Stimulated activated CD8-positive, alpha-beta memory T cell treated with anti-CD3 and anti-CD28 coated beads, Interleukin-7, amount 100 ng/mL, for 1 hour (primary cell): Measurements from ENCODE around the gene MAGI1.
"Not testable (repeated sequence)": the region's sequence is repeated elsewhere in the genome, so short reads cannot be mapped to it uniquely, and the experiment has no call there.

ENCODE experiments used
- DNase-seq, 2 donors: peaks; one replicate each; pipeline ENCODE4 v3.0.0-alpha.2; 2020; ENCODE audit warnings: low read depth in 2 of 2

Gene MAGI1

DNA sequence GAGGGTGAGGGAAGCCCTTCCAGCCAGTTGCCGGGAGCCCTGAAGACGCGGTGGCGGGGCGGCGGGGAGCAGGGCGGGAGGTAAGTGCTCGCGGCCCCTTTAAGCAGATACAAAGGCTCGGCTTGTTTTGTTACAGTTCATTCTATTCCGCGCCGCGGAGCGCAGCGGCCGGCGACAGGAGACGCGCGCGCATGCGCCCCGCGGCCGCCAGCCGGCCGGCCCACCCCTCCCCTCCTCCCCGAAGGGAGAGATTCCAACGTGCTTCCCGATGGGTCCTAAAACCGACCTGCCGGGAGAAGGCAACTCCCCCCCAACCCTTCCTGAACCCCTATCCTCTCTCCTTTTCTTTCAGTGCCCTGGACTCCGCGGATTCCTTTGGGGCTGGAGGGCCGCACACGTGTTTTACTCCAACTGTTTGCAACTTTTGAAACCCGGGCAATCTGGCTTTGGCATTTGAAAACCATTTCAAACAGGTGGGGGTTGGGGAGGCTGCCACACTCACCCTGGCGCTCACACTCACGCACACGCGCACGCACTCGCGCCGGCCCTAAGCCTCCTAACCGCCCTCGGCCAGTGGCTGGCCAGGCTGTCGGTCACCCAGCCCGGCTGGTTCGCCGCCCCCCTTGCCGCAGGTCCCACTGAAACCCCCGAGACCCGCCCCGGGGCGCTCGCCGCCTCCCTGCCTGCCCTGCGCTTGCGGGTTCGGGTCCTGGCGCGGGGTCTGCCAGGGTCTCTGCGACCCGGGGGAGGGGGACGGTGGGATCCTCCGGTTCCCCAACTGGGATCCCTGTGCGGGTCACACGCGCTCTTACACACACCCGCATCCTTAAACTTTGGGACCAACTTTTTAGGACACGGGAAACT, at the start of gene MAGI1:
MAGI1 (minus strand) TSS at position 193 of the 864 bp plus-strand sequence. CDS start 610 bp downstream, outside the sequence.
- DNase-seq, result no peak

DNA sequence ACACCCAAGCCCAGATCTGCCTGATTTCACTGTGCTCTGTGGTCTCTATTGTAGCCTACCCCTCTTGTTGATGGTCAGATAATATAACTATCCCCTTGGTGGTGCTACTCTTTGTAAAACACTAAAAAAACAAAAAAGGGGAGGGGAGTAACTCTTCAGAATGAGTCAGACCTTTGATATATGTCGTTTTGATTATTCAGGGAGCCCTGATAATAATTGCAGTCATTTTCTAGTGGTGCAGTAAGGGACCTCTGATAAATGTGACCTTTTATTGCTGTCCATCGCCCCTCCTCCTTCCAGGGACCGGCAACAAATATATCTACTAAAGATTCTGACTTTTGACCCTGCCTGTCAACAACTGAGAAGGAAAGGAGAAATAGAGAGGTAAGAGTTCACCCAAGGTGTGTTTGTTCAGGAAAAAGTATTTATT, 45.1 kb upstream of the MAGI1 start:
- no peak for DNase-seq

DNA sequence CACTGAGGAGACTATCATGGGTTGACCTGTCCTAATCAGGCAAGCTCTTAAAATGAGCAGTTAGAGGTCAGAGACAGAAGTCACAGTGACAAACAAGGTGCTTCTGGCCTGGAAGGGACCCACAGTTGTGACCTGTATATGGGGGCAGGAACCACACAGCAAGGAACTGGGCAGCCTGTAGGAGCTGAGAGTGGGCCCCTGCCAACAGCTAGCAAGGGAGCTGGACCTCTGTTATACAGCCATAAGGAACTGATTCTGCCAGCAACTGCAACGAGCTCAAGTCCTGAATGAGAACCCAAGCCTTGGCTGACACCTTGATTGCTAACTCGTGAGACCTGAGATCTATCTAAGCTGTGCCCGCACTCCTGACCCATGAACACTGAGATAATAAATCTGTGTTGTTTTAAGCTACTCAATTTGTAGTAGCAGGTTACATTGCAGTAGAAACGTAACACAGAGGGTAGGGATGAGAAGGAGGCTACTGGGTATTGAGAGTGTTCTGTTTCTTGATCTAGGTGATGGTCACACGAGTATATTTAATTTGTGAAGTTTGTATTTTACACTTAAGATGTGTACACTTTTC, 44.5 kb upstream of the MAGI1 start:
- DNase-seq, result no peak

DNA sequence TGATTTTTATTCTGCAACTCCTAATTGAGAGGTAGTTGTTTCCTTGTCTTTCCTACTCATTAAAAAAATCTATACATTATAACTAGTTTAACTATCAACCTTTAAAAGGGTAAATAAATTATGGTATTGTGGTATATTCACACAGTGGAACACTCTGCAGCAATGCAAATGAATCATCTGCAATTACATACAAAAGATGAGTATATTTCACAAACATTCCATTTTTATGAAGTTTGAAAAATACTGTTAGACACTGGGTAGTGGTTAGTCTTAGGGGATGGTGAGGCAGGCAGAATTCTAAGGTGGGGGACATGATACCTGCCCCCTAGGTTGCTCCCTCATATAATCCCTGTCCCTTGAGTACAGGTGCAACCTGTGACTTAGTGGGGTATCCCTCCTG, 44.0 kb upstream of the MAGI1 start:
- DNase-seq, result no peak

DNA sequence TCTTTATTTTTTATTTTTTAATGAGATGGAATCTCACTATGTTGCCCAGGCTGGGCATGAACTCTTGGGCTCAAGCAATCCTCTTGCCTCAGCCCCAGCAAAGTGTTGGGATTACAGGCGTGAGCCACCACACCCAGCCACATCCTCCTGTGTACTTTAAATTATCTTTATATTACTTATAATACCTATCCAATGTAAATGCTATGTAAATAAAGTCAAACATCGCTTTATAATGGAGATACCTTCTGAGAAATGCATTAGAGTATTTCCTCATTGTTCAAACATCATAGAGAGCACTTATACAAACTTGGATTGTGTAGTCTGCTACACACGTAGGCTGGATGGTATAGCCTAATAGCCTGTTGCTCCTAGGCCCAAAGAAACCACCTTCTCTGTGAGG, 41.4 kb upstream of the MAGI1 start:
- no peak for DNase-seq

DNA sequence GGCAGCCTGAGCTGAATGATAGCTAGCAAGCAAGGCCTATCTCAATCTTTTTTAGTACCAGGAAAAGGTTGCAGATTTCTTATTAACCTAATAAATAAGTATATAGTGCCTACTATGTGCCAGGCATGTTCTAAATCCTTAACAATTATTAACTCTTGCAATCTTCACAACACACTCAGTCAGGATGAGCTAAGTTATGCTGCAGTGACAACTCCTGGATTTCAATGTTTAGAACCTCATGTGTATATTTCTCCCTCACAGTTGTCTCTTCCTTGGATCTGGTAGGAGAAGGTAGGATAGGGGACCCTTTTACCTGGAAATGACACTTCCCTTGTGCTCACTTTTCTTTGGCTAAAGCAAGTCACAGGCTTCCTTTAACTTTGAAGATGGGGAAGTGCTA, 39.3 kb upstream of the MAGI1 start:
- no peak for DNase-seq

DNA sequence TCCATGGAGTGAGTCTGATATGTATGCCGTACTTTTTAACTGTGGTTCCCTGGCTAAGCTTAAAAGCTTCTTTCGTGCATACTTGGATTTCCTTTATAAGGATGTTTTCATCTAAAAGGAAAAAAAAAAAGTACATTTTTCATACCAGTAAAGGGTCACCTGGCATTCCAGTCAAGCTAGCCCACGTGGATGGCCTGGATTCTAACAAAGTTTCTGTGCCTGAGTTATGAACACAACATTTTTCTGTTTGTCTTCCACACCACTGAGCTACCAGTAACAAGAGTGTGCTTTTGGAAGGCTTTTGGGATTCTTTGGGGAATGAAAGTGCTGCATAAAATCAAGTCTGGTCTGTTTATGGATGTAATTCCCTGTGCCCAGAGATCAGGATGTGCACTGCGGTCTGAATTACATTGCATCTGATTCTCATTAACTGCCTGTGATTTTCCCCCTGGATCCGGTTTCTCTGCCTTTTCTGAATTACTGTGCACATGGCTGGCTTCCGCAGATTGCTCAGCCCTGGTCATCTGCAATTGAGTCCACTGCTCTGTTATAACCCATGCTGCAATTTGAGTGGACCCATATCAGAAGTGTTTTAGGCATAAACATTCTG, 38.2 kb upstream of the MAGI1 start:
- DNase-seq, result no peak

DNA sequence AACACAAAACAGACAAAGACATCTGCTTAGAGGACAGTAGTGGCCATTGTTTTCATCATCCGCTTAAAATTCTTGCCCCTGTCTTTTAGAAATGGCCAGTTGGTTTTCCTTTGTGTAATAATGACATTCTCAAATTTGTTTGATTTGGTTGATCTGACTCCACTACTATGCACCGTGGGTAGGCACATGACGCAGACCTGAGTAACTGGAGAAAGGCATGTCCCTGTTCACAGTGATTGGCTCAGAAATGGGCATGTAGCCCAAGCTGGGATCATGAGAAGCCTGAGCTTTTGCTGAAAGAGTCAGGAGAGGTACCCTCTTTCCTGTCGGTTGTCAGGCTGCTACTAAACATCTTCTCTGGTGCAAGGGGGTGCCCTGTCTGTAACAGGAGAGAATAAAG, 36.6 kb upstream of the MAGI1 start:
- no peak for DNase-seq

DNA sequence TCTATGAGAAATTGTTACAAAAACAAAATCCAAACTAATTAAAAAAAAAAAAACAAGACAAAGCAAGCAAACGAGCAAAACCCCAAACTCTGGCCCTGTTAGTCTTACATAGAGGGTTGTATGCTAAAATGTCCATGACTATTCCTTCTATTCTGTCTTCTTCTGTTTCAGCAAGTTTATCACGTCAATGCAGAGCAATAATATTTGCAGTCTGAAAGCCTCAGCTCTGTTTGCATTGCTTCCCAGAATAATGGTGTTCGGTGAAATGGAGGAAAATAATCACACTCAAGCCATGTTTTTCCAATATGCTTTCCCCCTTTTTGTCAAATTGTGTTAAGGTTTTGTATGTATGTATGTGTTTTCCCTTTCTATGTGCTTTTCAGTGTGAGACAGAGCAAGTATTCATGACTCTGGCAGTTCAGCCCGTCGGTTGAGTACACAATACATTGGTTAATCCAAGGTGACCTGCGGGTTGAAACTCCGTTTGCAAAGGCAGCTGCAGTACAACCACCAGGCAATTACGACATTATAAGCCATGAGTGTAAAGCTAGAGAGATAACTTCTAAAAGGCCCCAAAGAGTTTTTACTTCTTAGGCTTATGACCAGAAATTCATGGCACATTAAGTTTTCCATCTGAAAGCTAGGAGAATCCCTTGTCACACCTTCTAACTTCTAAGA, 34.9 kb upstream of the MAGI1 start:
- DNase-seq, result no peak

DNA sequence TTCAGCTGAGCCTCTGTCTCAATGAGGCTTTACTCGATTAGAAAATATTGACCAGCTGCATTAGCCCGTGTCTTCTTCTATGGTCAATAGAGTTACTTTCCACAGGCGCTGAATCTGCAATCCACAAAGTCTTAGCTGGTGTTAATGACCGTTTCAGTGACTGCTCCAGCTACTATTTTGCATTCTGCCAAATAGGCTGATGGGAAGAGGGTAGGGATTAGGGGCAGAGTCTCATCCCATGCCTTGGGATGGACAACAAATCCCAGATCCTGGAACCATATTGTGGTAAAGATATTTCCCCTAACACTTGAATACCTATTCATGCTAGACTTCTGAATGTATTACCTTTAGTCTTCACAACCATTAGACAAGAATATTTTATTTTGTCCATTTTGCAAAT, 29.5 kb upstream of the MAGI1 start:
- no peak for DNase-seq

DNA sequence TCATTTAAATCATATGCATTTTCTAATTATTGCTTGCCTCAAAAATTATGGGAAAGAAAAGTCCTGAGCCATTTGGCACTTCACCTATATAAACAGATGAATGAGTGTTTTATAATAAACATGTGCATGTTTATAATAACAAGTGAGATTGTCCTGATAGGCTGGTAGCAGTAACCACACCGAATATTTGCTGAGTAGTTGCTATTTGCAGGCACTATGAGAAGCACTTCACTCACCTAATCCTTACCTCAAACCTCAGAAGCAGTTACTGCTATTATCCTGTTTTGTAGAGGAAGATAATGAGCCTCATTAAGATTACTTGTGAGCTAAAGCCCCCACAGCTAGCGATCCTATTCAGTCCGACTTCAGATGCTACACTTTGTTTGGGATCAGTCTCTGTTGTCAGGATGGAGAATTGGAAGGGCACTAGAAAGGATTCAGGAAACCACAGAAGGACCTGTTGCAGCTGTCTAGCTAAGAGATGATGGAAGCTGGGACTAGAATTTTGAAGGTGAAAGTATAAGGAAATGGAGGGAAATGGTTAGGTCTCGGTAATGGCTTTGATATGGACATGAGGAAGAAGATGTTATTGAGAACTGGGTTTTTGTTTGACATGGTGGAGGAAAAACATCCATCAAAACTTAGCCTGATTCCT, 28.4 kb upstream of the MAGI1 start:
- no peak for DNase-seq

DNA sequence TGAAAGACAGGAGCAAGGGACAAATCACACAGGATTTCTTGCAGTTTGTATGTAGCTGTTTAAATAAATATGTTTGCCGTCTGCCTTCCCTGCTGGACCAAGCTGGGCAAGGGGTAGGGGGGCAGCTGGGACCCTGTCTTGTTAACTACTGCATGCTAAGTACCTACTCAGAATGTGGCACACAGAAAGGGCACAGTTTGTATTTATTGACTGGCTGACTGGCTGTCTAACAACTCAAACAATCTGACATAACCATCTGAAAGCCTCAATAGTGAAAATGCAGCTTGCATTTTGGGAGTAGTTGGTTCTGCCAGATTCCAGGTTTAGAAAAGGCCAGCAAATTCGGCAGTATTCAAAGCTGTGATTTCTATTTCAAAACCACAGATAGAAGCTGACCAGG, 16.6 kb upstream of the MAGI1 start:
- no peak for DNase-seq

DNA sequence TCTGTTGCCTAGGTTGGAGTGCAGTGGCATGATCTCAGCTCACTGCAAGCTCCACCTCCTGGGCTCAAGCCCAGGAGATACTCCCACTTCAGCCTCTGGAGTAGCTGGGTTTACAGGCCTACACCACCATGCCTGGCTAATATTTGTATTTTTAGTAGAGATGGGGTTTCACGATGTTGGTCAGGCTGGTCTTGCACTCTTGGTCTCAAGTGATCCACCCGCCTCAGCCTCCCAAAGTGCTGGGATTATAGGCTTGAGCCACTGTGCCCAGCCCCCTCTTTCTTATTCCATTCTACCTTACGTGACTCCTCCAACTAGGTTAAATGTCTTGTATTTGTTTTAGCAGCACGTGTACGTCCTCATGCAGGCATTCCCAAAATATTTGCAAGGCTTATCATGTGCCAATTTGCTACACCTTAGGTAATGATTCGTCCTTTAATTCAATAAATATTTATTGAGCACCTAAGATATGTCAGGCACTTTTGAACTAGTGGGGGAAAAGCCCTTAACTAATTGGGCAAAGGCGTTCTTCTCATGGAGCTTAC, 14.9 kb upstream of the MAGI1 start:
- DNase-seq, result no peak

DNA sequence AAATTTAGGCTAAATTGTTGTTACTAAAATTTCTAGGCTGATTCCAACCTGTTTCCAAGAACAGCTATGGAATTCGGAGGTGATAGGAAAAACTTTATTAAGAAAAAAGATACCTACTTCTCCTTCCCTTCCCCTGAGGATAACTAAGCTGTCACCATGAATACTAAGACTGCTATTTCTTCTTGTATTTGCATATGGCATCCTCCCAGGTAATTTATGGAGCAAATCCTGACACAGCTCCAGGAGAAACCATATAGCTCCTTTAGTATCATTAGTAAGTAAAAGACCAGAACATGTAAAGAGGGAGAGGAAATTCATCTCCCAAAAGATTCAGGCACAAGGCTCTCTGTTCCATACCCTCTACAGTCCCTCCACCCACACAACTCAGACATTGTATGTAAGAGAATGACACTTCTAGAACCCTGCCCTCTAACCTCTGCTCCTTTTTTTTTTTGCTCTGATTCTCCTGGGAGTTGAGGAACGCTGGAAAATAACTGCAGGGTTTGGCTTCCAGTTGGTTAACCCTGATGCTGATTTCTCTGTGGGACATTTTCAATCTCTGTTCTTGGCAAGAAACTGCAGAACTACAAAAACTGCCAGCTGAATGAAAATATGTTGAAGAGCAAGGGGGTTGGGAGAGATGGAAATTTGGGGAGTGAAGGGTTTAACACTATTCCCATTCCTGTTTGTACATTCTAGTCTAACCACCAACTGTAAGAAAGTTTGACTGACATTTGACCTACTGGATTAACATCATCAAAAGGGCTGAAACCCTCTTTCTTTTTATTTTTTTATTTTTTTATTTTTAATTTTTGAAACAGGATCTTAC, 14.2 kb upstream of the MAGI1 start:
- DNase-seq, result no peak

DNA sequence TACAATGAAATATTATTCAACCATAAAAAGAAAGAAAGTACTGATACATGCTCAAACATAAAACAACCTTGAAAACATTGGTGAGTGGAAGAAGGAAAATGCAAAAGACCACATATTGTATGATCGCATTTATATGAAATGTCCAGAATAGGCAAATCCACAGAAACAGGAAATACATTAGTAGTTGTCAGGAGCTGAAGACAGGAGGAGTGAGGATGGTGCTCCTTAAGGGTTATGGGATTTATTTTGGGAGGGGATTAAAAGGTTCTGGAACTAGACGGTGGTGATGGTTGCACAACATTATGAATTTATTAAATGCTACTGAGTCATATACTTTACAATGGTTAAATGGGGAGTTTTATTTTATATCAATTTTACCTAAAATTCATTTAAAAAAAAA, 12.1 kb upstream of the MAGI1 start:
- no peak for DNase-seq

DNA sequence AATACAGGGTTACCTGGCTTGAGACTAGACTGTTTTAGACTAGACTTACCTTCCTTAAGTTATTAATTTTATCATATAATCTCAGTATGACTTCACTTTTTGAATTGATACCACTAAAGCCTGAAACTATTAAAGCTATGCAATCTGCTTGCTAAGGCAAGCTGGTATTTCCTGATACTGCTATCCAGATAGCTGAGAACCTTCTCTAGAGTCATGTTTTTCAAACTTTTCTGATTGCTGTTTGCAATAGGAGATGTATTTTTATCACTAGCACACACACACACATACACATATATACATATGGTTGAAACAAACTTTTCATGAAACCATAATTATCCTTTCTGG, 9.3 kb upstream of the MAGI1 start:
- DNase-seq, result no peak

DNA sequence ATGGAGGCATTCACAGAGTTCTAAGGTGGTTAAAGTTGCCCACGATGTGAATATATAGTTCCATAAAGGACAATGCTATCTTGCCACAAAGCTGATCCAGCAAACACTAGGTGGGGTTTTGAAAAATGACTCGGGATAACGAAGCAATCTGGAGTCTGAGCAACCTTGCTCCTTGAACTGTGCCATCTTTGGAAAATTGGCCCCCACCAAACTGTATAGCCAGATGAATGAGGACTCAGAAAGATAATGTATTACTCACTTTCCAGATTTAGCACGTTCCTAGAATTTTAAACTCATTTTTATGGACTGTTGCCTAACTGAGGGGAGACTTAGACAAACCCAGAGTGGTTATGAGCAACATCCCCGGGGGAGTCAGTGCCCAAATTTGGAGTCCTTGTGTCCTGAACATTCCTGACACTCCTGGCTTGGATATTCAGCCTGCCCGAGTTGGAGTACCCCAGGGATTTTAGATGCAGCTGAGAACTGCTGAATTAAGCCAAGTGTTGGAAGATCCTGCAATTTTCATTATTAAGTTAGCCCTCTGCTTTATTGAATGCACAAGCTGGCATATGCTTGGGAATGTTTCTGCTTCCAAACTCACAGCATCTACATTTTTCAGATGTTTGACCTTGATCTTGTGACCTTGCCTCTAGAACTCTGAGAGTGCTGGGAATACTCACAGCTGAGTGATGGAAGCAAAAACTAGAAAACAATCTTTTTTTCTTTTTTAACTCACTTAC, 8.8 kb upstream of the MAGI1 start:
- no peak for DNase-seq

DNA sequence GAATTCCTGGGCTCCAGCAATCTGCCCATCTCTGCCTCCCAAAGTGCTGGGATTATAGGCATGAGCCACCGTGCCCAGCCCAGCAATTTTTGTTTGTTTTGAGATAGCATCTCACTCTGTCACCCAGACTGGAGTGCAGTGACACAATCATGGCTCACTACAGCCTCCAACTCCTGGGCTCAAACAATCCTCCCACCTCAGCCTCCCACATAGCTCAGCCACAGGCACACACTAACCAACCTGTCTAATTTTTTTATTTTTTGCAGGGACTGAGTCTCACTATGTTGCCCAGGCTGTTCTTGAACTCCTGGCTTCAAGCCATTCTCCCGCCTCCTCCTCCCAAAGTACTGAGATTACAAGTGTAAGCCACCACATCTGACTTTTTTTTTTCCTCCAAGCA, 7.6 kb upstream of the MAGI1 start:
- DNase-seq, result not testable (repeated sequence)

DNA sequence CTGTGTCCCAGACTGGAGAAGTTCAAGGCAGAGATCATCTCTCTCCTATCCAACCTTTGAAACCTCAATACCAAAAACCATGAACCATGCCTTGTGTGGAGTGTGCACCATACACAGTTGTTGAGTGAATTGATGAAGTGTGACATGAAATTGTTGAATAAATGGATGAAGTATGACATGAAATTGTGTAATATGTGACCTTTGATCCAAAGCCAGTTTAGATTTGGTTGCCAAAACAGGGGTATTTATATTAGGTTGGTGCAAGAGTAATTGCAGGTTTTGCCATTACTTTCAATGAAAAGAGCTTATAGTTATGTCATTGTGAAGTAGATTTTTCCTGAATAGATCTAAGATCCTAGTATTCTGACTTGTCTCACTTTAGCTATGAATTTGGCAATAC, 3.1 kb upstream of the MAGI1 start:
- no peak for DNase-seq

DNA sequence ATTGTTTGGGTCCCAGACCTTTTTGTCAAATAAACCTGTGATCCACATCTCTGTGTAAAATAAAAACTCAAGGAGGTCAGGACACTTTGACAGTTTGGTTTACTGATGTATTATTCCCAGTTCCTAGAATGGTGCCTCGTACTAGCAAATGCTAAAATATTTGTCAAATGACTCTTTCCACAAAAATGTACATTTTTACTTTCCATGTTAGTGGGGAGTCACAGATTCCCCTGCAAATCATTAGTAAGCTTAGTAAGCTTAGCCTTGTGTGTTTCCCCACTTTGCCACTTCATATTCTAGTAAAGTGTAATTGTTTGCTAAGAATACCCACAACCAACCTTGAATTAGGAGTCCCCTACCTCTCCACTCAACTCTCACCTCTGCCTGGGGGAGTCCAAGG, 2.4 kb upstream of the MAGI1 start:
- no peak for DNase-seq
